Measurements from ENCODE around the gene PRIM2. TPM values are rescaled to one million over a fixed set of nuclear protein-coding genes. Genes with fewer than 3 reads are reported as not detected.
"Not testable (repeated sequence)": the region's sequence is repeated elsewhere in the genome, so short reads cannot be mapped to it uniquely, and the experiment has no call there.

PRIM2 gene
- total and polyA plus RNA-seq, 8 donors, result 11.2 to 18.8 (median 14.8) TPM

DNA sequence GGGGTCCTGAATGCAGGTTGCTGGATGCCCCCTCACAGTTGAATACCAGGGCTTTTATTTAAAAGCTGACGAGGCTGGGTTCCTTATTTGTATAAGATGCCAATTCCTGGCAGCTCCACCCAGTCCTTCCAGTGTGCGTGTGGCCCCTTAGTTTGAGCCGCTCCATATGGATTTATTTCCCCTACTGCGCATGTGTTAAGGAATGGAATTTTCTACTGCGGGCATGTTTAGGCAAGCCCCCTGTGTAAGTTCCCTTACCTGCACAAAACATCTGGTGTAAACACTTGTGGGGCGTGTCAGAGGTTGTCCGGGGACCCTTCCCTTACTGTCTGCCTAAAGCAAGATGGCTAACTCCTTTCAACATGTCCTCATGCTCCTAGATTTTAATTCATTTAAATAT is 174.4 kb downstream of the PRIM2 start:
- H3K27me3 ChIP-seq; H3K27ac ChIP-seq; H3K36me3 ChIP-seq; DNase-seq; H3K9me3 ChIP-seq; intact Hi-C loops (cut with DNase I); H3K4me3 ChIP-seq; H3K4me1 ChIP-seq; ATAC-seq: not testable (repeated sequence)

DNA sequence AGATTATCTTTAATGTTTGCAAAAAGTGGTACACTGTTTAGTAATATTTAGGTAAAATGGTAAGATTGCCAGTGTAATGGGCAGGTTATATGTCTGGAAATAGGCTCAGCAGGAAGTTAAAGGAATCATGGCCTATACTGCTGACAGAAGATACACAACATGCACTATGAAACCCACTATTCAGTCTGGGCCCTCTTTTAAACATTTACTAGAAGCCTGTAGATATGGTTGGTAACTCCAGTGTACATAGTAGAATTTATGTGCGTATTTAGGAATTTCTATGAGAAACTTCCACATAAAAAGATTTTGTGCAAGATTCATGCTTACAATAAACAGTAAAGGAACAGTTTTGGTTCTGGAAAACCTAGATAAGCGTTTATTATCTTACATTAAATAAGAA is 178.8 kb downstream of the PRIM2 start:
- not testable (repeated sequence) for DNase-seq, ATAC-seq

DNA sequence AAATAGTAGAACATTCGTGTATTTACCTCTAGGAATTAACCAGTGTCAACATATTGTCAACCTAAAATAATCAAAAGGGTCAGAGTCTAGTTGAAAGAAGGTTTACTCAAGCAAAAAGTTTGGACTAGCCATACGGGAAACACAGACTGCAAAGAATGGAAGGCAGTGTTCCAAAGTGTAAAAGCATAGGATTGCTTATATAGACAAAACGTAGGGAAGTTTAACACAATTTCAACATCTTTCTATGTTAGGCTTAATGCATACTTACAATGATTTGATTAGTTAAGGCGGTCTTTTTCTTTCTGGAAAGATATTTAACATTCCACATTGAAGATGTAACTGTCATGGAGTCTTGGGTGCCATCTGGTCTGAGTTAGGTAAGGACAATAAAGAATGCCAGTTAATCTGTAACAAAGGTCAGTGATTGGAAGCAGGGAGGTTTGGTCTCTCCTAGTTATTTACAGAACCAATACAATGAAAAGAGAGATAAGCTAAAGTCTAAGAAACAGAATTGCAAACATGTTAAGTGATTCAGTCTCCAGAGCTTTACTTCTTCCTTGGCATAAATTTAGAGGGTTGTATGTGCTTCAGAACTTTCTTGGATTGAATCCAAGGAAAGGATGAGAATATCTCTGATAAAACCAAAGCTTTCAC is 183.1 kb downstream of the PRIM2 start:
- H3K9me3 ChIP-seq; H3K36me3 ChIP-seq; H3K4me3 ChIP-seq; ATAC-seq; H3K27ac ChIP-seq; DNase-seq; H3K4me1 ChIP-seq; H3K27me3 ChIP-seq; intact Hi-C loops (cut with DNase I): not testable (repeated sequence)

More for the DNA sequence above, 178.8 kb downstream of the PRIM2 start:
- H3K27ac ChIP-seq; intact Hi-C loops (cut with DNase I); H3K36me3 ChIP-seq; H3K4me1 ChIP-seq; H3K27me3 ChIP-seq; H3K9me3 ChIP-seq; H3K4me3 ChIP-seq: not testable (repeated sequence)

DNA sequence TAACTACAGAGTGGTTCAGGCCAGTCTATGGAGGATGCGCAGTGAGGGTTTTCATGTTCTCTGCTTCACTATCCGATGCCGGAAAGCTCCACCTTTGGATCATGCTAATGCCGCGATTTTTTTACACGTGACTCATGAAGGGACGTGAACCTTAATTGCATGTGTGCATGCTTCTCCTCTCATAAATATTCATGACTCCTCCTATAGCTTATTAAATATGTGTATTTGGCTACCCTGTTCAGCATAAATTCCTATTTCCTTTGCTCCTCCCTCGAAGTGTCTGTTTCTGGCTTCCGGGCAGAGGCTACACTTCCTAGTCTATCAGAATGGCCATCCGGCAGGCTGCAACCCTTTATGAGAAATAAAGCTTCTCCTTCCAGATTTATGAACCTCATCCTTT is 185.0 kb downstream of the PRIM2 start:
- H3K27me3 ChIP-seq; H3K9me3 ChIP-seq; intact Hi-C loops (cut with DNase I); H3K4me3 ChIP-seq; ATAC-seq; H3K36me3 ChIP-seq; H3K4me1 ChIP-seq; H3K27ac ChIP-seq; DNase-seq: not testable (repeated sequence)

DNA sequence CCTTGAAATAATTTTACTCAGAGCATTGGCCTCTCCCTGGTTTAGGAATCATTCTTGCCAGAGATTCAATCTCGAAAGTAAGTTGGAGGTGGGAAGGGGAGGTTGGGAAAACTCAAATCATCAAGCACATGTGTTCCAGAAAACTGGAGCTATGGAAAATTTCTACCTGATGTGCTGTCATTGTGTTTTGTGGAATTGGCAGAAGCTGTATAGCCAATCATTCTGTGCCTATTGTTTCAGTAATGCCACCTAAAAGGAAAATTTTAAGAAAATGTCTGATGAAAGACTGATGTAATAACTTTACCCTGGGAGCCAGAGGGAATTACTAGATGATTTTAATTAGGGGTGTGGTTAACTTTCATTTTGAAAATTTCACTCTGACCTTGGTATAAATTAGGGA is 187.8 kb downstream of the PRIM2 start:
- H3K4me3 ChIP-seq; H3K4me1 ChIP-seq; DNase-seq; intact Hi-C loops (cut with DNase I); ATAC-seq; H3K9me3 ChIP-seq; H3K27ac ChIP-seq; H3K27me3 ChIP-seq; H3K36me3 ChIP-seq: not testable (repeated sequence)

DNA sequence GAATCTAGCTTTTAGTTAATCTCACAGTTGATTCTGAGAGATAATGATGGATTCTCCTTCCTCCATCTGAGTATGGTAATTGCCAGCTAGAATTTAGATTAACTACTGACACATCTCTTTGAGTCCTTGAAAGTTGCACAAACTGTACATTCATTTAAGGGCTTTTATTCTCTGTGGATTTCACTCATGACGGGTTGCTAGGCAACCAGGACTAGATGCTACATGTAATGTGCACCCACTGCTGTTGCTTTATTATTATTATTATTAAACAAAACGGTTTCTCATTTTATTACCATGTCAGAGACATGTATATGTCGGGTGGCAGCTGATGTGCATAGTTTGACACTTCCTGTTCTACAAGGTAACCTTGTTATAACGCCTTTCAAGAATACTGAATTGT is 193.0 kb downstream of the PRIM2 start:
- ATAC-seq; intact Hi-C loops (cut with DNase I); H3K27me3 ChIP-seq; H3K27ac ChIP-seq; H3K9me3 ChIP-seq; H3K4me3 ChIP-seq; DNase-seq; H3K4me1 ChIP-seq; H3K36me3 ChIP-seq: not testable (repeated sequence)

DNA sequence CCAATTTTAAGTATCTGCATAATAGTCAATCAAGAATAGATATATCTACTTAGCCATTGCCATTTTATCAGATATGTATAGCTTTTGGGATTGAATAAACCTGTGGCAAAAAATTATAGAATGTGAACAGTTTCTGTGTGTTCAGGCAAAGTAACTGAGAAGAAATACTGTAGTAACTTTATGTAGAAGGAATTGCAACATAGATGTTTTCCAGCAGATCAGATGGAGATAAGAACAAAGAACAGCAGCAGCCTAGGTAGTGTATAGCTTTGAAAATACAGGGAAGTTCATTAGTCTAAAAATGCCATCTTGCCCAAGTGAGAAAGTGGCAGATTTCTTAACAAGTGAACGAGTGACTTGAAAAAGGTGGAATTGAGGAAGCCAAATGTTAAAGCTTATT is 197.7 kb downstream of the PRIM2 start:
- H3K27ac ChIP-seq, ATAC-seq: not testable (repeated sequence)

DNA sequence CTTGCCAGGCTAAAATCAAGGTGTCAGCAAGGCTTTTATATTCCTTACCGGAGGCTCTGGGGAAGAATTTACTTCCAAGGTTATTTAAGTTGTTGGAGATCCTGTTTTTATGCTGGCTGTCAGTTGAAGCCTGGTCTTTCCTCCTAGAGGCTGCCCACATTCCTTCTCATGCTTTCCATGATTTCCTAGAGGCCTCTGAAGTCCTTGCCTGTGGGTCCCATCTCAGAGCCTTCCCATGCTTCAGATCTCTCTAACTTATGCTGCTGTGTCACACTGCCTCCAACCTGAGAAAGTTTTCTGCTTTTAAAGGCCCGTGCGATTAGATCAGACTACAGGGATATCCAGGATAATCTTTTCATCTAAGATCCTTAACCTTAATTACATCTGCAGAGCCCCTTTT is 198.4 kb downstream of the PRIM2 start:
- ATAC-seq; H3K9me3 ChIP-seq; intact Hi-C loops (cut with DNase I): not testable (repeated sequence)

More for the DNA sequence above, 197.7 kb downstream of the PRIM2 start:
- intact Hi-C loops (cut with DNase I); H3K36me3 ChIP-seq; H3K4me1 ChIP-seq; H3K4me3 ChIP-seq; DNase-seq; H3K27me3 ChIP-seq; H3K9me3 ChIP-seq: not testable (repeated sequence)

DNA sequence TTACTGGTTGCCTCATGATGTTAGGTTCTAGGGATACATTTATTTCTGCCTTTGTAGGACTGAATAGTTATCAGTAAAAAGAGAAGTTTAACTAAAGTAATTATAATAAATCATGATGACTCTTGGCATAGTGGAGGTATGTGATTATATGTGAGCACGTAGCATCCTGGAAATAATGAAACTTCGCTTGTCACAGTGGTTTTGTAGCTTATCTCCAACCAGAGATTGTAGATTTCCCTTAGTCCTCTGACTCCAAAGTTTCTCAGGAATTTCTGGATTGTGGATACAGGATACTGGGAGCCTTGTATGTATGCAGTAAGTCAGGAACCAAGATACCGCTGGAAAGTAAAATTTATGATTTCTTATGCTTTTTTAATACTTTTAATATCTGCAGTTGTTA is 199.3 kb downstream of the PRIM2 start:
- ATAC-seq; H3K36me3 ChIP-seq; DNase-seq; H3K9me3 ChIP-seq; H3K27ac ChIP-seq; H3K4me3 ChIP-seq; intact Hi-C loops (cut with DNase I); H3K27me3 ChIP-seq; H3K4me1 ChIP-seq: not testable (repeated sequence)

More for the DNA sequence above, 198.4 kb downstream of the PRIM2 start:
- not testable (repeated sequence) for H3K36me3 ChIP-seq, H3K4me3 ChIP-seq, H3K4me1 ChIP-seq, H3K27me3 ChIP-seq, H3K27ac ChIP-seq, DNase-seq

DNA sequence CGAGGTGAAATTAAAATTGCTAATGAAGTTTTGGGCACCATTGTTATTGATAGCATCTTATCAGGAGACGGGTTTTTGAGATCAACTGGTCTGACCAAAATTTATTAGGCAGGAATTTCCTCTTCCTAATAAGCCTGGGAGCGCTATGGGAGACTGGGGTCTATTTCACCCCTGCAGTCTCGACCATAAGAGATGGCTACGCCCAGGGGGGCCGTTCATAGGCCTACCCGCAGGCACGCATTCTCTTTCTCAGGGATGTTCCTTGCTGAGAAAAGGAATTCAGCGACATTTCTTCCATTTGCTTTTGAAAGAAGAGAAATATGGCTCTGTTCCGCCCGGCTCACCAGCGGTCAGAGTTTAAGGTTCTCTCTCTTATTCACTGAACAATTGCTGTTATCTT is 201.8 kb downstream of the PRIM2 start:
- H3K9me3 ChIP-seq; H3K36me3 ChIP-seq; H3K4me3 ChIP-seq; H3K27me3 ChIP-seq; intact Hi-C loops (cut with DNase I); ATAC-seq; H3K27ac ChIP-seq; DNase-seq; H3K4me1 ChIP-seq: not testable (repeated sequence)

DNA sequence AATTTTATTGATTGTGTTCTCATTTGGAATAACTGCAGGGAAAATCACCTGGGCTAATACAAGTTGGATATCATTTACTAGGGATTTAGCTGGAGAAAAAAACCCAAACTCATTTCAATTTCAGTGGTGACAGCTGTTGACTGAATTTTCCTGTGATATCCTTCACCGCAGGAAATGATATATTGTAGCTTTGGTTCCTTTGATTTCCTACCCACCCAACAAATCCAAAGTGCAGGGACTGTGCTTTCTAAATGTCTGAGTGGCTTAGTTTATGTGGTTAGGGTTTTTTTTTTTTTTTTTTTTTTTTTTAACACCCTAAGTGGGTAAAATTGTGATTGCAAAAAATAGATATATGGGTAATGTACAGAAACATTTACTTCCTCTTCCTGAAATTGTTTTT is 203.7 kb downstream of the PRIM2 start:
- H3K36me3 ChIP-seq; H3K9me3 ChIP-seq; ATAC-seq; H3K4me3 ChIP-seq; intact Hi-C loops (cut with DNase I); H3K27me3 ChIP-seq; H3K27ac ChIP-seq; H3K4me1 ChIP-seq; DNase-seq: not testable (repeated sequence)

DNA sequence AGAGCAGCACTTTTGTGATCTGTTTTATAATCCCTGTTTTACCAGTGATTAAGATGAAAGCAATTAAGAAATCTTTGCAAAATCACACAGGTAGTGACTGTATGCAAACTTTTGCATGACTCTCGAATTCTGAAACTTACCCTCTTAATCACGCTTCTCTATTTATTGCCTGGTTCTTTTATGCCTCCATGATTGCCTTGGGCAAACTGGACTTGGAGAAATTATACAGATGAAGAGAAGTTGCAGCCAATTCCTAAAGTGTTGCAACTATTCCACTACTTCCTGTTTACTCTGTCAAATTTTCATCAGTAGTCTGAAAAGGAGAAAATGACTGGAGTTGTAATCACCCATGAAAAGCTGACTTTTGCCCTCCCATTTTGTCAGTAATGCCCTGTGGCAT is 205.8 kb downstream of the PRIM2 start:
- H3K9me3 ChIP-seq; intact Hi-C loops (cut with DNase I); DNase-seq: not testable (repeated sequence)

DNA sequence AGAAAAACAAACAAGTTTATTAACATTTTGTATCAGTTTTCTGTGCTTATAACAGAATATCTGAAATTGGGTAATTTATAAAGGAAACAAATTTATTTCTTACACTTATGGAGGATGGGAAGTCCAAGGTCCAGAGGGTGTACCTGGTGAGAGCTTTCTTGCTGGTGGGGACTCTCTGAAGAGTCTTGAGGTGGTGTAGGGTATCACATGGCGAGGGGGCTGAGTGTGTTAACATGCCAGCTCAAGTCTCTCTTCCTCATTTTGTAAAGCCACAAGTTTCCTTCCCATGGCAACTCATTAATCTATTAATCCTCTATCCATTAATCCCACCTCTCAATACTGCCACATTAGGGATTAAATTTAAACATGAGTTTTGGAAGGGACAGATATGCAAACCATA is 212.3 kb downstream of the PRIM2 start:
- intact Hi-C loops (cut with DNase I); DNase-seq; H3K27me3 ChIP-seq; H3K9me3 ChIP-seq; ATAC-seq; H3K4me1 ChIP-seq; H3K36me3 ChIP-seq; H3K27ac ChIP-seq; H3K4me3 ChIP-seq: not testable (repeated sequence)

More for the DNA sequence above, 205.8 kb downstream of the PRIM2 start:
- ATAC-seq, H3K27me3 ChIP-seq, H3K4me1 ChIP-seq, H3K36me3 ChIP-seq, H3K27ac ChIP-seq, H3K4me3 ChIP-seq: not testable (repeated sequence)

DNA sequence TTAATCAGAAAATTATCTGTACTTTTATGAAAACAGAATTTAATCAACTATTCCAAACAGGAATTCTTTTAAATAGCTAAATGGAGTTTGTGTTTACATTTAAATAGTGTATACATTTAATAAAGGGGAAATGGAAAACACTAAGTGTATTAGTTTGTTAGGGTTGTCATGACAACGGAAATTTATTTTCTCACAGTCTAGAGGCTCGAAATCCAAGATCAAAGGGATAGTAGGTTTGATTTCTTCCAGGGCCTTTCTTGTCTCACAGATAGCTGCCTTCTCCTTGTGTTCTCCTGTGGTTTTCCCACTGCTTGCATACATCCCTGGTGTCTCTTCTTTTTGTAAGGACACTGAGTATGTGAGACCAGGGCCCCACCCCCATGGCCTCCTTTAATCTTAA is 215.2 kb downstream of the PRIM2 start:
- intact Hi-C loops (cut with DNase I); H3K36me3 ChIP-seq; ATAC-seq; H3K4me3 ChIP-seq; H3K9me3 ChIP-seq; H3K4me1 ChIP-seq; DNase-seq; H3K27me3 ChIP-seq; H3K27ac ChIP-seq: not testable (repeated sequence)
